Measurements from ENCODE around the gene B3GALNT2.

- TF ChIP-seq, protein P1, sequence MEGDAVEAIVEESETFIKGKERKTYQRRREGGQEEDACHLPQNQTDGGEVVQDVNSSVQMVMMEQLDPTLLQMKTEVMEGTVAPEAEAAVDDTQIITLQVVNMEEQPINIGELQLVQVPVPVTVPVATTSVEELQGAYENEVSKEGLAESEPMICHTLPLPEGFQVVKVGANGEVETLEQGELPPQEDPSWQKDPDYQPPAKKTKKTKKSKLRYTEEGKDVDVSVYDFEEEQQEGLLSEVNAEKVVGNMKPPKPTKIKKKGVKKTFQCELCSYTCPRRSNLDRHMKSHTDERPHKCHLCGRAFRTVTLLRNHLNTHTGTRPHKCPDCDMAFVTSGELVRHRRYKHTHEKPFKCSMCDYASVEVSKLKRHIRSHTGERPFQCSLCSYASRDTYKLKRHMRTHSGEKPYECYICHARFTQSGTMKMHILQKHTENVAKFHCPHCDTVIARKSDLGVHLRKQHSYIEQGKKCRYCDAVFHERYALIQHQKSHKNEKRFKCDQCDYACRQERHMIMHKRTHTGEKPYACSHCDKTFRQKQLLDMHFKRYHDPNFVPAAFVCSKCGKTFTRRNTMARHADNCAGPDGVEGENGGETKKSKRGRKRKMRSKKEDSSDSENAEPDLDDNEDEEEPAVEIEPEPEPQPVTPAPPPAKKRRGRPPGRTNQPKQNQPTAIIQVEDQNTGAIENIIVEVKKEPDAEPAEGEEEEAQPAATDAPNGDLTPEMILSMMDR (IDR thresholded peaks at IDR 0.05) = no peak
- TF ChIP-seq POLR2A (IDR thresholded peaks at IDR 0.05) (no peak), POLR2AphosphoS5 (IDR thresholded peaks at IDR 0.05) (no peak), EP300 (IDR thresholded peaks at IDR 0.05) (no peak)
These were observed 48.4 kb downstream of the B3GALNT2 start for GRCh38 chr1:235455823-235456222.
